ENCODE data around the gene HNF4A. TPM values are rescaled to one million over a fixed set of nuclear protein-coding genes. Genes with fewer than 3 reads are reported as not detected.

Gene HNF4A
- total RNA-seq, 4 donors from 2014 or later, result not detected

DNA sequence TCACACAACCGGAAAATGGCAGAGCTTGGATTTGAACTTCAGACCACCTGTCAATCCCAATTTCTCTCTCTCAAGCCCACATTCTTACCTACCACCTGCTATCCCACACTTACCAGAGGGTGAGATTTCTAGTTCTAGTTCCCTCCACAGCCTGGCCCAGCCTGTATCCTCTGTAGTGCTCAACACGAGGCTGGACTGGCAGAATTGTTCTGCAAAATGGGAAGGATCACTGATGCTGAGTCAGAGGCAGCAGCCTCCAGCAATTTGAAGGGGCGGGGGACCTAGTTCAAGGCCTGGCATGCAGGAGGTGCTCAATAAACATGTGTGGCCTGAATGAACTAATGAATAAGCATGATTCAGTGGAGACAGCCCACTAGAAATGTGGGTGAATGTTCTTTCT is 66.6 kb downstream of the HNF4A start:
- Histone ChIP-seq H3K27me3 (peaks cover 41% of the 10 kb centered on the region), H3K4me3 (no peak overlapping the region), H3K27ac (no peak overlapping the region), H3K36me3 (no peaks in the 10 kb centered on the region), H3K4me1 (no peaks in the 10 kb centered on the region), H3K9me3 (no peaks in the 10 kb centered on the region)
- no peak for TF ChIP-seq POLR2A (IDR thresholded peaks at IDR 0.05)
- no peak for TF ChIP-seq EP300 (IDR thresholded peaks at IDR 0.05)
- 42% methylated on average over 3 of the region's 3 CpGs for WGBS
- no peak for DNase-seq (ENCODE audit: low spot score in 2 of 2)

DNA sequence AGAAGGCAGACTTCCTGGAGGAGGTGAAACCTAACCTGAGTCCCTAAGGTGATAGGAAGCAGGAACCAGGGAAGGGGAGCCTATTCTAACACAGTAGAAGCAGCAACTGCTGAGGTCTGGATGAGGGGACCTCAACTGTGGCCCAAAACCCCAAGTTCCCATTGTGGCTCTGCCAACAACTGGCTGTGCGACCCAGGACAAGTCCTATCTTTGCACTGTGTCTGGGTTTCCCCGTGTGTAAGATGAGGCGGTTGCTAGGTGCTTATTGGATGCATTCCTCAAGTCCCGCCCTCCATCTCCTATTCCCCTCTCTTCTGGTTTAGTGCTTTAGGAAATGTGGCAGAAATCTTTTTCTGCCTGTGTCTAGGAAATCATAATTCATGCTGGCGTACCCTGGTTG is 68.0 kb downstream of the HNF4A start:
- H3K27ac ChIP-seq, result no peak overlapping the region
- no peak for DNase-seq (ENCODE audit: low spot score in 2 of 2)
- H3K27me3 ChIP-seq, result peaks cover 44% of the 10 kb centered on the region
- no peak for TF ChIP-seq EP300 (IDR thresholded peaks at IDR 0.05)
- TF ChIP-seq, protein P1, sequence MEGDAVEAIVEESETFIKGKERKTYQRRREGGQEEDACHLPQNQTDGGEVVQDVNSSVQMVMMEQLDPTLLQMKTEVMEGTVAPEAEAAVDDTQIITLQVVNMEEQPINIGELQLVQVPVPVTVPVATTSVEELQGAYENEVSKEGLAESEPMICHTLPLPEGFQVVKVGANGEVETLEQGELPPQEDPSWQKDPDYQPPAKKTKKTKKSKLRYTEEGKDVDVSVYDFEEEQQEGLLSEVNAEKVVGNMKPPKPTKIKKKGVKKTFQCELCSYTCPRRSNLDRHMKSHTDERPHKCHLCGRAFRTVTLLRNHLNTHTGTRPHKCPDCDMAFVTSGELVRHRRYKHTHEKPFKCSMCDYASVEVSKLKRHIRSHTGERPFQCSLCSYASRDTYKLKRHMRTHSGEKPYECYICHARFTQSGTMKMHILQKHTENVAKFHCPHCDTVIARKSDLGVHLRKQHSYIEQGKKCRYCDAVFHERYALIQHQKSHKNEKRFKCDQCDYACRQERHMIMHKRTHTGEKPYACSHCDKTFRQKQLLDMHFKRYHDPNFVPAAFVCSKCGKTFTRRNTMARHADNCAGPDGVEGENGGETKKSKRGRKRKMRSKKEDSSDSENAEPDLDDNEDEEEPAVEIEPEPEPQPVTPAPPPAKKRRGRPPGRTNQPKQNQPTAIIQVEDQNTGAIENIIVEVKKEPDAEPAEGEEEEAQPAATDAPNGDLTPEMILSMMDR (IDR thresholded peaks at IDR 0.05), result no peak
- no peak for TF ChIP-seq POLR2AphosphoS5 (IDR thresholded peaks at IDR 0.05)
- TF ChIP-seq POLR2A (IDR thresholded peaks at IDR 0.05), result no peak
- H3K4me3 ChIP-seq, result no peak overlapping the region
- 33% methylated on average over 5 of the region's 5 CpGs for WGBS
- H3K4me1 ChIP-seq, result no peaks in the 10 kb centered on the region
- H3K36me3 ChIP-seq, result no peaks in the 10 kb centered on the region
- H3K9me3 ChIP-seq, result no peaks in the 10 kb centered on the region

DNA sequence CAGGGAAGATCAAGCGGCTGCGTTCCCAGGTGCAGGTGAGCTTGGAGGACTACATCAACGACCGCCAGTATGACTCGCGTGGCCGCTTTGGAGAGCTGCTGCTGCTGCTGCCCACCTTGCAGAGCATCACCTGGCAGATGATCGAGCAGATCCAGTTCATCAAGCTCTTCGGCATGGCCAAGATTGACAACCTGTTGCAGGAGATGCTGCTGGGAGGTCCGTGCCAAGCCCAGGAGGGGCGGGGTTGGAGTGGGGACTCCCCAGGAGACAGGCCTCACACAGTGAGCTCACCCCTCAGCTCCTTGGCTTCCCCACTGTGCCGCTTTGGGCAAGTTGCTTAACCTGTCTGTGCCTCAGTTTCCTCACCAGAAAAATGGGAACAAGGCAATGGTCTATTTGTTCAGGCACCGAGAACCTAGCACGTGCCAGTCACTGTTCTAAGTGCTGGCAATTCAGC is 68.6 kb downstream of the HNF4A start:
- Histone ChIP-seq H3K36me3 (no peaks in the 10 kb centered on the region), H3K4me3 (no peak overlapping the region), H3K27ac (no peak overlapping the region), H3K9me3 (no peaks in the 10 kb centered on the region), H3K4me1 (no peaks in the 10 kb centered on the region), H3K27me3 (peaks cover 44% of the 10 kb centered on the region)
- no peak for TF ChIP-seq POLR2AphosphoS5 (IDR thresholded peaks at IDR 0.05)
- no peak for TF ChIP-seq POLR2A (IDR thresholded peaks at IDR 0.05)
- TF ChIP-seq EP300 (IDR thresholded peaks at IDR 0.05), result no peak
- TF ChIP-seq, protein P1 (IDR thresholded peaks at IDR 0.05), result no peak
- DNase-seq (ENCODE audit: low spot score in 2 of 2), result no peak
- WGBS, result 55% methylated on average over 14 of the region's 14 CpGs

DNA sequence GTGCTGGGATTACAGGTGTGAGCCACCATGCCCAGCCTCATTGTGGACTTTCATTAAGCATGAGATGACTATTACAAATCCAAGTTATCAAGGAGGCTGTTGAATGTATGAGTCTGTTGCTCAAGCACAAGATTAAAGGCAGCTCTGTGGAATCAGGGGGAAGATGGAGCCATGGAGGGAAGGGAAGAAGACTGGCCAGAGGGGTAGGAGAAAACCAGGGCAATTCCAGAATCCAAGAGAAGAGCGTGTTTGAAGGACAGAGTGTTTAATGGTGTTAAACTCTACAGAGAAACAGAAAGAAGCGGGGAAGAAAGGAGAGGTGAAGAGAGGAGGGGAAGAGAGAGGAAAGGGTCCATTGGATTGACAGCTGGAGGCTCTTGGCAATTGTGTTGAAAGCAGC is 70.4 kb downstream of the HNF4A start:
- Histone ChIP-seq H3K4me1 (no peaks in the 10 kb centered on the region), H3K9me3 (no peaks in the 10 kb centered on the region), H3K4me3 (no peak overlapping the region), H3K27ac (no peak overlapping the region), H3K36me3 (no peaks in the 10 kb centered on the region), H3K27me3 (peaks cover 36% of the 10 kb centered on the region)
- WGBS, result 90% methylated on average over 2 of the region's 2 CpGs
- TF ChIP-seq POLR2AphosphoS5 (IDR thresholded peaks at IDR 0.05) (no peak), POLR2A (IDR thresholded peaks at IDR 0.05) (no peak), EP300 (IDR thresholded peaks at IDR 0.05) (no peak)
- TF ChIP-seq, protein P1 (IDR thresholded peaks at IDR 0.05), result no peak
- no peak for DNase-seq (ENCODE audit: low spot score in 2 of 2)

DNA sequence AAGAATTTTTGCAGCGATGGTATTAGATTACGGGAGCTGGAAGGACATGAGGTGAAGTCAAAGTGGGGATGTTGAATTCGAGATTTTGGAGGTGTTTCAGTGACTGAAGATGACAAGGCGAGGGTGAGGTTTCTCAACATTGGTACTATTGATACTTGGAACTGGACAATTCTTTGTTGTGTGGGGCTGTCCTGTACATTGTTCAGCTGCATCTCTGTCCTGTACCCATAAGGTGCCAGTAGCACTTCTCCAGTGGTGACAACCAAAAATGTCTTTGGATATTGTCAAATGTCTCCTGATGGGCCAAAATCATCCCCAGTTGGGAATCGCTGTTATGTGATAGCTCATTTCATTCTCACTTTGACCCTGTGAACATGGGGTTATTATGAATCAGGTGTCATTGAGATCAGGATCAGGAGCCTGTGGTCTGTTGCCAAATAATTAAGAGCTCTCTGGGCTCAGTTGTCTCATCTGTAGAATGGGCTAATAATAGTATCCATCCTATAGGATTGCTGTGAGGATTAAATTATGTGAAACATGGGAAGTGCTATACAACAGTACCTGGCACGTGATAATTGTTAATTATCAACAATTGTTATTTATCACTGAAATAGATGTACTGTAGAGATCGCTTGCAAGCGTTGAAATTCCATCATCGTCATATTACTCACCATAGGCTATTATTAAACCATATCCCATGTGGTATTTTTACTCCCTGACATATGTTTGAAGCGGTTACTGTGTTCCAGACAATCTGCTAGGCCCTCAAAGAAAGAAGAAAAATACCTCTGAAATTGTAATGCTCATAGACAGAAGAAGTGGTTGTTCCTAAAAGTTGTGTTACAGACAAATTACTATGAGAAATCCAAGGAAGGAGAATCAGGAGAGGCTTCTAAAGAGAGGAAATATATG is 71.6 kb downstream of the HNF4A start:
- peaks cover 44% of the 10 kb centered on the region for H3K27me3 ChIP-seq
- no peaks in the 10 kb centered on the region for H3K4me1 ChIP-seq
- TF ChIP-seq POLR2AphosphoS5 (IDR thresholded peaks at IDR 0.05) (no peak), POLR2A (IDR thresholded peaks at IDR 0.05) (no peak), EP300 (IDR thresholded peaks at IDR 0.05) (no peak)
- TF ChIP-seq, protein P1 (IDR thresholded peaks at IDR 0.05), result no peak
- 88% methylated on average over 10 of the region's 10 CpGs for WGBS
- no peaks in the 10 kb centered on the region for H3K36me3 ChIP-seq
- H3K27ac ChIP-seq, result no peak overlapping the region
- no peak overlapping the region for H3K4me3 ChIP-seq
- no peak for DNase-seq (ENCODE audit: low spot score in 2 of 2)
- H3K9me3 ChIP-seq, result no peaks in the 10 kb centered on the region
